HG03469 (cell line): ENCODE measurements around the gene ACAT1.
"Not testable (repeated sequence)": the region's sequence is repeated elsewhere in the genome, so short reads cannot be mapped to it uniquely, and the experiment has no call there.

Experiments used
- ATAC-seq: cut with Tn5 transposase; IDR thresholded peaks from one replicate; pipeline ENCODE4 v1.9.1; 2021; ENCODE audit warnings: mild to moderate bottlenecking, moderate library complexity, moderate number of reproducible peaks; ENCODE audit not compliant: unreplicated experiment

ACAT1 gene

DNA sequence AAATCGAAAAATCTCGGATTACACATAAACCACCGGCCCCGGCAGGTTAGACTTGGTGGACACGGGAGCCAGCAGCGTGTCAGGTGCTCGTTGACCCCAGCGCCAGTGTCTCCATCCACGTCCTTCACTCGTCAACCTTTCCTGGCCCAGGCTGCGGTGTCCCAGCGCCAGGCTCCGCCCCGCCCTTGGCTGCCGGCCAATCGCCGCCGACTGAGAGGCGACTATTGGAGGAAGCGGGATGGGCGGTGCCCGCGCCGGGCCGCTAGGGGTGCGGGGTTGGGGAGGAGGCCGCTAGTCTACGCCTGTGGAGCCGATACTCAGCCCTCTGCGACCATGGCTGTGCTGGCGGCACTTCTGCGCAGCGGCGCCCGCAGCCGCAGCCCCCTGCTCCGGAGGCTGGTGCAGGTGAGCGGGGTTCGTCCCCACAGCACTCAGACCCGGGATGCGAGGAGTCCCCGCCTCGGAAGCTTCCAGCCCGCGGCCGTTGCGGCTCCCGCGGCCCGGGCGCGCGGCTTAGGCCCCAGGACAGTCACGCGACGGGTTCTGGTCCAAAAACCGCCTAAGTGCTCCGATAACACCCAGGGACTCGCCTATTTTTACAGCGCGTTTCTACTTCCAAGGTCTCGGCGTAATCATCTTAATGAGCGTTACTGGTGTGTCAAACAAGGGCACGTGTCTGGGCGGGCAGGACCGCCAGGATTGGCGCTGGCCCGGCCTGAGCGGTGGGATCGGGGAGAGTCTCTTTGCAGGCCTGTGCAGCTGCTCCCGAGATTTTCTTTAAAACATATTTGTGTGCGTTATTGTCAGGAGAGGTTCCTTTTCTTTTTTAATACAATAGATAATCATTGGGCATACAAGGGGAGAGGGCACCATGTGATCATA lies at the start of gene ACAT1:
Gene ACAT1, plus strand, starts transcription at position 294 of the 882 bp plus-strand sequence. Its CDS starts 40 bp downstream, at position 334.
- peak; percentile 89 for ATAC-seq

DNA sequence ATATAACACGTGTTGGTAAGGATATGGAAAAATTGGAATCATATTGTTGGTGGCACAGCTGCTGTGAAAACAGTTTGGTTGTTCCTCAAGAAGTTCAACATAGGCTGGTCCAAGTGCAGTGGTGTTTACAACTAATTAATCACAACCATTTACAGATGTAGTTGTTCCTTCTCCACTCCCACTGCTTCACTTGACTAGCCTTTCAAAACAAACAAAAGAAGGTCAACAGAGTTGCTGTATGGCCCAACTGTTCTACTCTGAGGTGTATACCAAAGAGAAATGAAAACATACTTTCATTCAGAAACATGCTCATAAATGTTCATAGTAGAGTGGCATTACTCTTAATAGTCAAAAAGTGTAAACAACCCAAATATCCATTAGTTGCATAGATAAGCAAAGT lies 36.6 kb upstream of the ACAT1 start:
- ATAC-seq = no peak

GRCh38 chr11:108085672-108086071 lies 35.7 kb upstream of the ACAT1 start:
- ATAC-seq = no peak

GRCh38 chr11:108092134-108092533 lies 29.2 kb upstream of the ACAT1 start:
- no peak for ATAC-seq

GRCh38 chr11:108093128-108093904 lies 28.1 kb upstream of the ACAT1 start:
- no peak for ATAC-seq

DNA sequence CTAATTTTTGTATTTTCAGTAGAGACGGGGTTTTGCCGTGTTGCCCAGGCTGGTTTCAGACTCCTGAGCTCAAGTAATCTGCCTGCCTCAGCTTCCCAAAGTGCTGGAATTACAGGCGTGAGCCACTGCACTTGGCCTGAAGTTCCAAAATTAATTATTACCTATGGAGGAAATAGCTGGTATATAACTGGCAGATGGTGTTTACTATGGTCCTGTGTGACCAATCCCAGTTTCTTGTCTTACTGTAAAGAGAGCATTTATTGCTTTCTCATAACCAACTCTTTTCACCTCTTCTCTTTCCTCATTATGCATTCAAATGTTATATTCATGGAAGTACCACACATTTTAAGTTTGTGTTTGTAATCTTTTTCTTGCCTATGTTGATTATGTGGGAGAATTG lies 24.2 kb upstream of the ACAT1 start:
- ATAC-seq = no peak

DNA sequence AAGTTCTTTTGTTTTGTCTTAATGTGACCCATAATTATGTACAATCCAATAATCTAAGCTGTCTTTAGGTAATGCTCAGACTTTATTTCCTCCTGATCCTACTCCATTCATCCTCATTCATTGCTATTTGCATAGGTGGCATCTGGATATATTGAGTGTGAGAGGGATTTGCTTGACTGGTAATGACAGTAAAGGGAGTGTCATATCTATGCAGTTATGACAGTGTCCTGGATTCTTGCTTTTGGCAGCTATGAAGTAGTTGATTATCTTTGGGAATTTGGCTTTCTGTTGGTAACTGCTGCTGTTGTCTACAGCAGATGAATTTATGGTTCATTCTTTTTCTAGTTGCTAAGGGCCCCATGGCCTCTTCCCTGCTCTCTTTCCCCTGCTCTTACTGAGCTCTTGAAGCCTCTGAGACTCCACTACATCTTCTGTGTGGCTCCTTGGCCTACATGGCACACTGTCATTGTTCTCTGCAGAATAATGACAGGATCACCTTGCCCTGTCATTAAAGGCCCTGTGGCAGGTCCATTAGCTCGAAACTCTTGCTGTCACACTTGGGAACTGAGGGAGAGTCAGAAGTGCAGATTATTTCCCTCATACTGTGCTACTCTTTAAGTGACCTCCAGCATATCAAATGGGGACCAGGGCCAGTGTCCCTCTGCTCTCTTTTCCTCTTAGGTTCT lies 20.1 kb upstream of the ACAT1 start:
- ATAC-seq = no peak

DNA sequence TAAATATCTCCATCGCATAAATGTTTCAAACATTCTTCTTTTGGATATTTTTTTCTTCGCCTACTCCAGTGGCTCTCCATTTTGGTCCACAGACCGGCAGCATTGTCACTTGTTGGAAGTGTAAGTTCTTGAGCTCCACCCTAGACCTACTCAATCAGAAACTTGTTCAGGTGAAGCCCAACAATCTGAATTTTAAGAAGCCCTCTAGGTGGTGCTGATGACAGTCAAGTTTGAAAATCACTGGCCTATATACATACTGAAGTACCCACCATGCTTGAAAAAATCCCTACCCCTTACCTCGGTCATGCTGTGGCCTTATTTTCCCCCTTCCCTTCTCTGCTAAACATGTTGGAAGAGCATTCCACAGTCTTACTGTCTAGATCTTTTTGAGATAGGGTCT lies 10.2 kb upstream of the ACAT1 start:
- no peak for ATAC-seq

- no peak for ATAC-seq
Observed at GRCh38 chr11:108112057-108112456, 9.3 kb upstream of the ACAT1 start.

DNA sequence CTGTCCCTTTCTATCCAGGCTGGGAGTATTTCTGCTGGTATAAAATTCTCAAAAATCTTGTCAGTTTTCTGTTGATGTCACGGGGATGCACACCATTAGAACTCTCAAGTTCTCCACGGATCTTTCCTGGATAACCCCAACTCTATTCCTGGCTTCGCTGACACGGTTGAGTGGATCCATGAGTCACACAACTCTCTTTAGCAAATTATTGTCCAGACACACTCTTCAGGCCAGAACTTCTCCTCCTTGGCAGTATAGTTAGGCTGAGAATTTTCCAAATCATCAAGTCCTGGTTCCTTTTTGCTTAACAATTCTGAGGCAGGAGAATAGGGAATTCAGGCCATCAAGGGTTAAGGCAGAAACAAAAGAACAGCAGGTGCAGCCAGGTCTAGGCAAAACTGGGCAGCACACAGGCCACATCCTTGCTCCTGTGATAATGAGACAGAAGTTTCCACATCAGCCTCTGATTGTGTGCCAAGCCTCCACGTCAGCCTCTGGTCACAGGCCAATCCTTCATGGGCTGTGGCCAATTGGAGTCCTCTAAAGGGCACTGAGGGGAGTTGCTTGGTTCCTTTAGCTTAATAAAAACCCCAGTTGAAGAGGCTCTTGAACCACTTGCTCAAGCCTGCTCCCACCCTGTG lies 5.7 kb upstream of the ACAT1 start:
- ATAC-seq = no peak

DNA sequence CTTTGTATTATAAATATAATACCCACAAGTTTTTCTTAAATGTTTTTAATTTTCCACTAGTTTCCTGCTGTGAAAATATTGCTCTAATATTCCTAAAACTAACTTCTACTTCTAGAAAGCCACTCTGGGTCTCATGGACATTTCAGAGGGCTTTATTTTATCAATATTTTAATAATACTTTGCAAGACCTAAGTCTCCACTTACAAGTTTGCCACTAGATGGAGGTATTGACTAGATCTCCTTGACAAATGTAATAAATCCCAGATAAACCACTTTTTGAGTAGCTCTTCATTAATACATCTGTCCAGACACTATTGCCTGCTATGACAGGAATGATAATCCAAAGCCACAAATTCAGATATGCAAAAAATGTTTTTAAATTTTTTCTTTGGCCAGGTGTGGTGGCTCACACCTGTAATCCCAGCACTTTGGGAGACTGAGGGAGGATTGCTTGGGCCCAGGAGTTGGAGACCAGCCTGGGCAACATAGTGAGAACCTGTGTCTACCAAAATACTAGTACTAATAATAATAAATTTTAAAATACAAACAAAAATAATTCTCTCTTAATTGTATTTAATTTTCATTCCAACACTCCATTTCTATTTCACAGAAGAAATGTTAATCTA lies 3.5 kb upstream of the ACAT1 start:
- no peak for ATAC-seq

GRCh38 chr11:108120936-108121273 lies 462 bp upstream of the ACAT1 start:
- not testable (repeated sequence) for ATAC-seq

DNA sequence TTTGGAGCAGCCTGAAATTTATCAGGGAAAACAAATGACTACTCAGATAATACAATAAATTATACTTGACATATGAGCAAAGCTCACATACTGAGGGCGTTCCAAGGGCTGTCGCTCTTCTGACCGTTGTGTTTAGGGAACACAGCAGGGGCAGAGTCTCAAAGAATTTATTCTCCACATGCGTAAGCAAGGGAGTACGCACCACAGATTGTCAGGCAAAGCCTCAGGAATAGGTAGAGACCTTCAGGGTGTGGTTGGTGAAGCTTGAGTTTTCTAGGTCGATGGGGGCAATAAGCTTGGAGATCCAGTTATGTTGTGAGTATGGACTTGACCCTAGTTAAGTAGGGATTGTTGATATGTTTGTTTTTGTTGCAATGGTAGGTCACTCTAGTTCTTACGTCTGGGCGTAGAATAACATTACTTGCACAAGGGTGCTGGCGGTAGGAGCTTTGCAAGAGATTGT lies 830 bp downstream of the ACAT1 start:
- ATAC-seq = no peak

DNA sequence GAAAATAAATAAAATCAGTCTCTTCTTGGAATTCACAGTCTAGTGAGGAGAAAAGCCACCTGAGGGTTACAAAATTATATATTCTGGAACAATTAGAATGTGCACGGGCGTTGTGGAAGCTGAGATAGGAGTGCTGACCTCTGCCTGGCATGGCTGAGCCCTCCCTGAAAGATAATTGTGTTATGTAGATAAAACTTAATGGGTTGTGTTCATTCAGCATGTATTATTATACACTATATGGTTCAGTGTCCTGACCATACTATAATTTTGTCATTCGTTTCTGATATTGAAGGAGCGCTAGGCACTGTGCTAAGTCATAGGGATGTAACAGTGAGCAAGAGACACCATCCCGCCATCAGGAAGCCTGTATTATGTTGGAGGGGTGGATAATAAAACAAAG lies 3.7 kb downstream of the ACAT1 start:
- no peak for ATAC-seq

DNA sequence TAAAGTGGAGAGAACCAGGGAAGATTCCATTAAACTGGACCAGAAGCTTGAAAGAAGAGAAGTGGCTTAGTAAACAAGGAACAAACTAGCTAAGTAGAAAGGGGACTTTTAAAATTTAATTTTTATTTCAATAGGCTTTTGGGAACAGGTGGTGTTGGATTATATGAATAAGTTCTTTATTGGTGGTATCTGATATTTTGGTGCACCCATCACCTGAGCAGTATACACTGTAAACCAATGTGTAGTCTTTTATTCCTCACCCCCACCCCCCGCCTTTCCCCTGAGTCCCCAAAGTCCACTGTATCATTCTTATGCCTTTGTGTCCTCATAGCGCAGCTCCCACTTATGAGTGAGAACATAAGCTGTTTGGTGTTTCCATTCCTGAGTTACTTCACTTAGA lies 7.4 kb downstream of the ACAT1 start:
- ATAC-seq = no peak

DNA sequence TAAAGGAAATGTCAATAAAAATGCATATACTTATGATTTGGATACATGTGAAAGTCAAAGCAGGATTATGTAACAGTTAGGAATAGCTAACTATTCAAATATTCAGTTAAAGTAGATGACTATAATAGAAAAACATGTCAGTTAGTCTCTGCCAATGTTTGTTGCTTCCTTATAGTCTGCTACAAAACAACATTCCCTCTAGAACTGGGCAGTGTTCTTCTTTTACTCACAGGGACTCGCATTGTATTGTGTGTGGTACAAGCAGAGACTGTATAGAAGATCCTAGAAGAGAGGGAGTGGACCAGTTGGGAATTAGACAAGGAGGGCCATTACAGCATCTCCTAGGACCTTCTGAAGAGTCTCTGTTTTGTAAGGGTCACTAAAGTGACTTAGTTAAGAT lies 10.6 kb downstream of the ACAT1 start:
- ATAC-seq = no peak

GRCh38 chr11:108132993-108133538 lies 11.7 kb downstream of the ACAT1 start:
- not testable (repeated sequence) for ATAC-seq

DNA sequence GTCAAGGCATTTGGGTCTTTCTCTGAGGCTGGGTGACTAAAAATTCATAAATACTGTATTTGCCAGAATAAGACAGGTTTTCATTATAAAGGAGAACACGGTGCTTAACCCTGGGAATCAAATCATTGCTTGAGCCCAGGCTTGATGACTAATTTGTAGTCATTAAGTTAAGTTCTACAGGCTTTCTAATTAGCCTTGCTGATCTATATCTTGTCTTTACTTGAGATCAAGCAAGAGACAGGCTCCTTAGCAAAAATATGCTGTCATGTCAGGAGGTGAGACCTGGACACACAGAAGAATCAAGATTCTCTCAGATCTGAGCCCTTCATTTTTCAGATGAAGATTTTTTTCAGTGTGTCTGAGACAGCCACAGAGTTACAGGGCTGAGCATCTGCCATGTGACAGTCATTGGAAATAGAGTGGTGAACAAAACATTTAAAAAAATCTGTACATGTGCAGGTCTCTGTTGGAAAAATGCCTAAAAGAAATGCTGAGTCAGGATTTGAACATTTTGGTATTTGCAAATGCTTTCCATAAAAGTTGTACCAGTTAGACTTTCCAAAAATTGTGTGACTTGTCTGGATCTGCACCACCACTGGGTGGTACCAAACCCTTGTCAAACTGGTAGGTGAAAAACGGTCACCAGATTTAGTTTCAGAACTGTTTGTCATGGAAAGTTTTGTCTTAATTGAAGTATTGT lies 14.6 kb downstream of the ACAT1 start:
- no peak for ATAC-seq

GRCh38 chr11:108137212-108137611 lies 15.8 kb downstream of the ACAT1 start:
- ATAC-seq = no peak

GRCh38 chr11:108142304-108142703 lies 20.9 kb downstream of the ACAT1 start:
- no peak for ATAC-seq
